Liver (tissue), 9 donors: ENCODE measurements around the gene MYO3B. TPM values are rescaled to one million over a fixed set of nuclear protein-coding genes. Genes with fewer than 3 reads are reported as not detected.

Experiments used
- DNase-seq: peaks from one replicate; pipeline ENCODE4 v3.0.0-alpha.2; 2017; ENCODE audit warnings: low spot score
- H3K27ac ChIP-seq, 2 donors: one replicate each; pipeline ENCODE4 v1.7.0; 2013; ENCODE audit warnings: inconsistent platforms in 2 of 2, low read length in 2 of 2, control low read depth in 1 of 2, low read depth in 1 of 2, mild to moderate bottlenecking in 1 of 2
- H3K27me3 ChIP-seq, 4 donors: one replicate each; pipeline versions ENCODE4 v1.6.1 to v1.7.0; 2013; ENCODE audit warnings: low read length in 3 of 4, inconsistent platforms in 1 of 4, mild to moderate bottlenecking in 1 of 4, moderate library complexity in 1 of 4; ENCODE audit not compliant: control insufficient read depth in 4 of 4, insufficient read depth in 4 of 4
- H3K36me3 ChIP-seq, 4 donors: one replicate each; pipeline versions ENCODE4 v1.6.1 to v1.7.0; 2013; ENCODE audit warnings: low read length in 3 of 4, mild to moderate bottlenecking in 3 of 4, low read depth in 1 of 4, moderate library complexity in 1 of 4; ENCODE audit not compliant: control insufficient read depth in 4 of 4, insufficient read depth in 3 of 4
- H3K4me1 ChIP-seq, 4 donors: one replicate each; pipeline versions ENCODE4 v1.6.1 to v1.7.0; 2013; ENCODE audit warnings: low read length in 3 of 4, mild to moderate bottlenecking in 3 of 4, moderate library complexity in 1 of 4; ENCODE audit not compliant: control insufficient read depth in 4 of 4, insufficient read depth in 4 of 4
- H3K4me3 ChIP-seq, 3 donors: one replicate each; pipeline versions ENCODE4 v1.6.1 to v1.7.0; 2013; ENCODE audit warnings: low read length in 3 of 3, control low read depth in 1 of 3, low read depth in 1 of 3, mild to moderate bottlenecking in 1 of 3
- H3K9ac ChIP-seq, 2 donors: one replicate each; pipeline ENCODE4 v1.7.0; 2013; ENCODE audit warnings: low read length in 2 of 2, mild to moderate bottlenecking in 2 of 2, moderate library complexity in 2 of 2, control low read depth in 1 of 2, low read depth in 1 of 2
- H3K9me3 ChIP-seq, 4 donors: one replicate each; pipeline versions ENCODE4 v1.6.1 to v1.7.0; 2013; ENCODE audit warnings: low read length in 3 of 4; ENCODE audit not compliant: control insufficient read depth in 4 of 4
- EGR1 ChIP-seq, 2 donors: IDR thresholded peaks; 2 replicates each; pipeline ENCODE4 v1.6.1; 2016 to 2018; ENCODE audit warnings: antibody characterized with exemption in 2 of 2, low read depth in 2 of 2
- FOXA1 ChIP-seq: IDR thresholded peaks from 2 replicates; pipeline ENCODE4 v1.6.1; 2016; ENCODE audit warnings: antibody characterized with exemption
- FOXA2 ChIP-seq: IDR thresholded peaks from 2 replicates; pipeline ENCODE4 v1.6.1; 2016; ENCODE audit warnings: antibody characterized with exemption
- GABPA ChIP-seq, 2 donors: IDR thresholded peaks in 1 of 2; conservative IDR thresholded peaks in 1 of 2; 2 replicates each; pipeline ENCODE4 v1.6.1; 2016; ENCODE audit warnings: antibody characterized with exemption in 2 of 2, mild to moderate bottlenecking in 1 of 2, moderate library complexity in 1 of 2
- HNF4A ChIP-seq, 2 donors: conservative IDR thresholded peaks; 2 replicates each; pipeline ENCODE4 v1.6.1; 2016; ENCODE audit warnings: antibody characterized with exemption in 2 of 2, mild to moderate bottlenecking in 2 of 2
- HNF4G ChIP-seq: IDR thresholded peaks from 2 replicates; pipeline ENCODE4 v1.6.1; 2016; ENCODE audit warnings: antibody characterized with exemption
- JUND ChIP-seq, 2 donors: IDR thresholded peaks; 2 replicates each; pipeline ENCODE4 v1.6.1; 2016; ENCODE audit warnings: antibody characterized with exemption in 2 of 2
- NR2F2 ChIP-seq: IDR thresholded peaks from 2 replicates; pipeline ENCODE4 v1.6.1; 2016; ENCODE audit warnings: antibody characterized with exemption
- RAD21 ChIP-seq, 2 donors: IDR thresholded peaks; 2 replicates each; pipeline ENCODE4 v1.6.1; 2016; ENCODE audit warnings: antibody characterized with exemption in 2 of 2, mild to moderate bottlenecking in 2 of 2
- RXRA ChIP-seq, 2 donors: IDR thresholded peaks; 2 replicates each; pipeline ENCODE4 v1.6.1; 2017 to 2018; ENCODE audit warnings: antibody characterized with exemption in 2 of 2, mild to moderate bottlenecking in 1 of 2
- SP1 ChIP-seq: IDR thresholded peaks from 2 replicates; pipeline ENCODE4 v1.6.1; 2018; ENCODE audit warnings: antibody characterized with exemption, mild to moderate bottlenecking
- TAF1 ChIP-seq: conservative IDR thresholded peaks from 2 replicates; pipeline ENCODE4 v1.6.1; 2016; ENCODE audit warnings: antibody characterized with exemption, mild to moderate bottlenecking
- YY1 ChIP-seq: IDR thresholded peaks from 2 replicates; pipeline ENCODE4 v1.6.1; 2016; ENCODE audit warnings: antibody characterized with exemption, mild to moderate bottlenecking
- WGBS: extraction: QIAGEN DNeasy Blood & Tissue Kit; methylation state at CpG from one replicate; pipeline ENCODE4 v1.1.7; 2013; 5-methylcytosine and 5-hydroxymethylcytosine counted together
- polyA plus RNA-seq, 2 donors: library from polyadenylated mRNA; stranded (reverse) in 1 of 2; unstranded in 1 of 2; fragments of 200-250 nt in 1 of 2; fragments of >200 nt in 1 of 2; fragmentation: Nextera tagmentation in 1 of 2; extraction: Ambion mirVana in 1 of 2; gene quantifications; one replicate each; pipeline versions ENCODE4 v1.2.1 to v1.2.3, GENCODE V29; 2013 to 2015
- total RNA-seq, 2 donors: library from RNA; depleted of rRNA; stranded (reverse); fragments of >200 nt; gene quantifications; one replicate each; pipeline ENCODE4 v1.2.3, GENCODE V29; 2014
- TF ChIP-seq, protein P1 (sequence below): IDR thresholded peaks from 2 replicates; pipeline ENCODE4 v1.6.1; 2016; ENCODE audit warnings: antibody characterized with exemption
- TF ChIP-seq, protein P2 (sequence below): IDR thresholded peaks from 2 replicates; pipeline ENCODE4 v1.6.1; 2016; ENCODE audit warnings: antibody characterized with exemption, mild to moderate bottlenecking
- TF ChIP-seq, protein P3 (sequence below): IDR thresholded peaks from 2 replicates; pipeline ENCODE4 v1.6.1; 2016; ENCODE audit warnings: antibody characterized with exemption
- TF ChIP-seq, protein P4 (sequence below): IDR thresholded peaks from 2 replicates; pipeline ENCODE4 v1.6.1; 2016; ENCODE audit warnings: antibody characterized with exemption
- TF ChIP-seq, protein P5 (sequence below): fragments of 150-350 bp; IDR thresholded peaks from 2 replicates; pipeline ENCODE4 v1.5.1; 2017; ENCODE audit warnings: improper control_type of control experiment, low read depth, low read length; ENCODE audit not compliant: missing input control
- donor health status: healthy.
- donor health status: healthy.
- donor health status: healthy.
- donor health status: healthy.
- donor health status: healthy.

Gene MYO3B
- total and polyA plus RNA-seq, 4 donors = under 0.01 to 0.05 TPM; not detected in 2

DNA sequence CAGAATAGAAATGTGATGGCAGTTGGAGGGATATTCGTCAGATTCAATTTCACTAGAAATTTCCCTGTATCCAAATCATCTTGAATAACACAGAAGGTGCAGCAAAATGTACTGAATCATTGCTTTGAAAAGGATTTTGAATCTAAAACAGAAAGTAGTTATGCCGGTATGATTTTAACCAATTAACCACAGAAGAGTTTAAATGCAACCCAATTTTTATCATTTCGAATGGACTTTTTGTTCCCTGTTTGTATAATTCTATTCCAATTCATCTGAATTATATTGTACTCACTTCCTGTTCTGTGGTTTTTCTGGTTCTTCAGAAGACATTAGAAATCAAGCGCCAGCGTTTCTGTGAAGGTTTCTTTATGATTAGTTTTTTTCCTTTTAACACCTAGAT, 190.4 kb downstream of the MYO3B start:
- H3K27me3 ChIP-seq = peaks cover 0 to 17% (median 0%) of the 10 kb centered on the region in 4 donors
- TF ChIP-seq SP1 = no peak
- TF ChIP-seq JUND (IDR thresholded peaks at IDR 0.05) = no peak
- TF ChIP-seq, protein P1, sequence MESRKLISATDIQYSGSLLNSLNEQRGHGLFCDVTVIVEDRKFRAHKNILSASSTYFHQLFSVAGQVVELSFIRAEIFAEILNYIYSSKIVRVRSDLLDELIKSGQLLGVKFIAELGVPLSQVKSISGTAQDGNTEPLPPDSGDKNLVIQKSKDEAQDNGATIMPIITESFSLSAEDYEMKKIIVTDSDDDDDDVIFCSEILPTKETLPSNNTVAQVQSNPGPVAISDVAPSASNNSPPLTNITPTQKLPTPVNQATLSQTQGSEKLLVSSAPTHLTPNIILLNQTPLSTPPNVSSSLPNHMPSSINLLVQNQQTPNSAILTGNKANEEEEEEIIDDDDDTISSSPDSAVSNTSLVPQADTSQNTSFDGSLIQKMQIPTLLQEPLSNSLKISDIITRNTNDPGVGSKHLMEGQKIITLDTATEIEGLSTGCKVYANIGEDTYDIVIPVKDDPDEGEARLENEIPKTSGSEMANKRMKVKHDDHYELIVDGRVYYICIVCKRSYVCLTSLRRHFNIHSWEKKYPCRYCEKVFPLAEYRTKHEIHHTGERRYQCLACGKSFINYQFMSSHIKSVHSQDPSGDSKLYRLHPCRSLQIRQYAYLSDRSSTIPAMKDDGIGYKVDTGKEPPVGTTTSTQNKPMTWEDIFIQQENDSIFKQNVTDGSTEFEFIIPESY = no peak
- TF ChIP-seq FOXA2 = no peak
- TF ChIP-seq, protein P2, sequence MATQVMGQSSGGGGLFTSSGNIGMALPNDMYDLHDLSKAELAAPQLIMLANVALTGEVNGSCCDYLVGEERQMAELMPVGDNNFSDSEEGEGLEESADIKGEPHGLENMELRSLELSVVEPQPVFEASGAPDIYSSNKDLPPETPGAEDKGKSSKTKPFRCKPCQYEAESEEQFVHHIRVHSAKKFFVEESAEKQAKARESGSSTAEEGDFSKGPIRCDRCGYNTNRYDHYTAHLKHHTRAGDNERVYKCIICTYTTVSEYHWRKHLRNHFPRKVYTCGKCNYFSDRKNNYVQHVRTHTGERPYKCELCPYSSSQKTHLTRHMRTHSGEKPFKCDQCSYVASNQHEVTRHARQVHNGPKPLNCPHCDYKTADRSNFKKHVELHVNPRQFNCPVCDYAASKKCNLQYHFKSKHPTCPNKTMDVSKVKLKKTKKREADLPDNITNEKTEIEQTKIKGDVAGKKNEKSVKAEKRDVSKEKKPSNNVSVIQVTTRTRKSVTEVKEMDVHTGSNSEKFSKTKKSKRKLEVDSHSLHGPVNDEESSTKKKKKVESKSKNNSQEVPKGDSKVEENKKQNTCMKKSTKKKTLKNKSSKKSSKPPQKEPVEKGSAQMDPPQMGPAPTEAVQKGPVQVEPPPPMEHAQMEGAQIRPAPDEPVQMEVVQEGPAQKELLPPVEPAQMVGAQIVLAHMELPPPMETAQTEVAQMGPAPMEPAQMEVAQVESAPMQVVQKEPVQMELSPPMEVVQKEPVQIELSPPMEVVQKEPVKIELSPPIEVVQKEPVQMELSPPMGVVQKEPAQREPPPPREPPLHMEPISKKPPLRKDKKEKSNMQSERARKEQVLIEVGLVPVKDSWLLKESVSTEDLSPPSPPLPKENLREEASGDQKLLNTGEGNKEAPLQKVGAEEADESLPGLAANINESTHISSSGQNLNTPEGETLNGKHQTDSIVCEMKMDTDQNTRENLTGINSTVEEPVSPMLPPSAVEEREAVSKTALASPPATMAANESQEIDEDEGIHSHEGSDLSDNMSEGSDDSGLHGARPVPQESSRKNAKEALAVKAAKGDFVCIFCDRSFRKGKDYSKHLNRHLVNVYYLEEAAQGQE = no peak
- TF ChIP-seq RAD21 (IDR thresholded peaks at IDR 0.05) = no peak
- TF ChIP-seq NR2F2 = no peak
- no peak for TF ChIP-seq HNF4A (conservative IDR thresholded peaks at IDR 0.05)
- TF ChIP-seq, protein P3, sequence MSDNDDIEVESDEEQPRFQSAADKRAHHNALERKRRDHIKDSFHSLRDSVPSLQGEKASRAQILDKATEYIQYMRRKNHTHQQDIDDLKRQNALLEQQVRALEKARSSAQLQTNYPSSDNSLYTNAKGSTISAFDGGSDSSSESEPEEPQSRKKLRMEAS = no peak
- no peak for TF ChIP-seq HNF4G
- no peak for TF ChIP-seq TAF1
- TF ChIP-seq EGR1 (IDR thresholded peaks at IDR 0.05; ENCODE audit: low read depth in 2 of 2) = no peak
- no peak for TF ChIP-seq GABPA (IDR thresholded peaks at IDR 0.05 in 1 of 2, conservative IDR thresholded peaks at IDR 0.05 in 1 of 2)
- no peak for TF ChIP-seq YY1
- TF ChIP-seq RXRA (IDR thresholded peaks at IDR 0.05) = no peak
- TF ChIP-seq, protein P4, sequence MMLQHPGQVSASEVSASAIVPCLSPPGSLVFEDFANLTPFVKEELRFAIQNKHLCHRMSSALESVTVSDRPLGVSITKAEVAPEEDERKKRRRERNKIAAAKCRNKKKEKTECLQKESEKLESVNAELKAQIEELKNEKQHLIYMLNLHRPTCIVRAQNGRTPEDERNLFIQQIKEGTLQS = no peak
- TF ChIP-seq, protein P5, sequence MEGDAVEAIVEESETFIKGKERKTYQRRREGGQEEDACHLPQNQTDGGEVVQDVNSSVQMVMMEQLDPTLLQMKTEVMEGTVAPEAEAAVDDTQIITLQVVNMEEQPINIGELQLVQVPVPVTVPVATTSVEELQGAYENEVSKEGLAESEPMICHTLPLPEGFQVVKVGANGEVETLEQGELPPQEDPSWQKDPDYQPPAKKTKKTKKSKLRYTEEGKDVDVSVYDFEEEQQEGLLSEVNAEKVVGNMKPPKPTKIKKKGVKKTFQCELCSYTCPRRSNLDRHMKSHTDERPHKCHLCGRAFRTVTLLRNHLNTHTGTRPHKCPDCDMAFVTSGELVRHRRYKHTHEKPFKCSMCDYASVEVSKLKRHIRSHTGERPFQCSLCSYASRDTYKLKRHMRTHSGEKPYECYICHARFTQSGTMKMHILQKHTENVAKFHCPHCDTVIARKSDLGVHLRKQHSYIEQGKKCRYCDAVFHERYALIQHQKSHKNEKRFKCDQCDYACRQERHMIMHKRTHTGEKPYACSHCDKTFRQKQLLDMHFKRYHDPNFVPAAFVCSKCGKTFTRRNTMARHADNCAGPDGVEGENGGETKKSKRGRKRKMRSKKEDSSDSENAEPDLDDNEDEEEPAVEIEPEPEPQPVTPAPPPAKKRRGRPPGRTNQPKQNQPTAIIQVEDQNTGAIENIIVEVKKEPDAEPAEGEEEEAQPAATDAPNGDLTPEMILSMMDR = no peak
- H3K27ac ChIP-seq = no peak overlapping the region
- H3K4me3 ChIP-seq = no peak overlapping the region
- no peak for DNase-seq
- no peaks in the 10 kb centered on the region for H3K4me1 ChIP-seq
- no peaks in the 10 kb centered on the region for H3K36me3 ChIP-seq
- H3K9ac ChIP-seq = no peak overlapping the region
- 60% methylated on average over 5 of the region's 5 CpGs for WGBS
- H3K9me3 ChIP-seq = no peaks in the 10 kb centered on the region

DNA sequence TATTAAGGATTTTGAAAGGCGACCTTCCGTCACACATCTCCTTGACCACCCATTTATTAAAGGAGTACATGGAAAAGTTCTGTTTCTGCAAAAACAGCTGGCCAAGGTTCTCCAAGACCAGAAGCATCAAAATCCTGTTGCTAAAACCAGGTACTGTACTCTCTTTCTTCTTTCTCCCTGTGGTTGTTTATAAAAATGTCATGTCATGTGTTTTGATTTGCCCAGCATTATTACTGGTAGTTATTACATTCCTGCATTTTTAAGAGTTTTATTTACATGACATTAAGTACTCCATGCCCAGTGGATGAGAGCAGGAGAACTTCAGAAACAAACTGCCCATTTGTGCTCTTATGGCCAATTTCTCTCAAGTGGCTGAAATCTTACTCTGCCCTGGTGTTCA, 191.3 kb downstream of the MYO3B start:
- no peaks in the 10 kb centered on the region for H3K36me3 ChIP-seq
- H3K9me3 ChIP-seq = no peaks in the 10 kb centered on the region
- WGBS = 57% methylated on average over 2 of the region's 2 CpGs
- no peaks in the 10 kb centered on the region for H3K4me1 ChIP-seq
- peaks cover 0 to 17% (median 0%) of the 10 kb centered on the region in 4 donors for H3K27me3 ChIP-seq
- H3K27ac ChIP-seq = no peak overlapping the region
- DNase-seq = no peak
- no peak overlapping the region for H3K4me3 ChIP-seq
- H3K9ac ChIP-seq = no peak overlapping the region
- TF ChIP-seq RAD21 (IDR thresholded peaks at IDR 0.05) (no peak), HNF4A (conservative IDR thresholded peaks at IDR 0.05) (no peak), JUND (IDR thresholded peaks at IDR 0.05) (no peak), EGR1 (IDR thresholded peaks at IDR 0.05; ENCODE audit: low read depth in 2 of 2) (no peak), HNF4G (no peak), YY1 (no peak), FOXA1 (no peak)
- TF ChIP-seq, protein P1 = no peak
- TF ChIP-seq, protein P4 = no peak
- TF ChIP-seq, protein P3 = no peak
- TF ChIP-seq, protein P2 = no peak
